Liver (tissue), 9 donors: ENCODE results near the gene OPTN. TPM values are rescaled to one million over a fixed set of nuclear protein-coding genes. Genes with fewer than 3 reads are reported as not detected.

Experiments used
- DNase-seq: peaks from one replicate; pipeline ENCODE4 v3.0.0-alpha.2; 2017; ENCODE audit warnings: low spot score
- H3K27ac ChIP-seq, 2 donors: one replicate each; pipeline ENCODE4 v1.7.0; 2013; ENCODE audit warnings: inconsistent platforms in 2 of 2, low read length in 2 of 2, control low read depth in 1 of 2, low read depth in 1 of 2, mild to moderate bottlenecking in 1 of 2
- H3K27me3 ChIP-seq, 4 donors: one replicate each; pipeline versions ENCODE4 v1.6.1 to v1.7.0; 2013; ENCODE audit warnings: low read length in 3 of 4, inconsistent platforms in 1 of 4, mild to moderate bottlenecking in 1 of 4, moderate library complexity in 1 of 4; ENCODE audit not compliant: control insufficient read depth in 4 of 4, insufficient read depth in 4 of 4
- H3K36me3 ChIP-seq, 4 donors: one replicate each; pipeline versions ENCODE4 v1.6.1 to v1.7.0; 2013; ENCODE audit warnings: low read length in 3 of 4, mild to moderate bottlenecking in 3 of 4, low read depth in 1 of 4, moderate library complexity in 1 of 4; ENCODE audit not compliant: control insufficient read depth in 4 of 4, insufficient read depth in 3 of 4
- H3K4me1 ChIP-seq, 4 donors: one replicate each; pipeline versions ENCODE4 v1.6.1 to v1.7.0; 2013; ENCODE audit warnings: low read length in 3 of 4, mild to moderate bottlenecking in 3 of 4, moderate library complexity in 1 of 4; ENCODE audit not compliant: control insufficient read depth in 4 of 4, insufficient read depth in 4 of 4
- H3K4me3 ChIP-seq, 3 donors: one replicate each; pipeline versions ENCODE4 v1.6.1 to v1.7.0; 2013; ENCODE audit warnings: low read length in 3 of 3, control low read depth in 1 of 3, low read depth in 1 of 3, mild to moderate bottlenecking in 1 of 3
- H3K9ac ChIP-seq, 2 donors: one replicate each; pipeline ENCODE4 v1.7.0; 2013; ENCODE audit warnings: low read length in 2 of 2, mild to moderate bottlenecking in 2 of 2, moderate library complexity in 2 of 2, control low read depth in 1 of 2, low read depth in 1 of 2
- H3K9me3 ChIP-seq, 4 donors: one replicate each; pipeline versions ENCODE4 v1.6.1 to v1.7.0; 2013; ENCODE audit warnings: low read length in 3 of 4; ENCODE audit not compliant: control insufficient read depth in 4 of 4
- FOXA1 ChIP-seq: IDR thresholded peaks from 2 replicates; pipeline ENCODE4 v1.6.1; 2016; ENCODE audit warnings: antibody characterized with exemption
- HNF4A ChIP-seq, 2 donors: conservative IDR thresholded peaks; 2 replicates each; pipeline ENCODE4 v1.6.1; 2016; ENCODE audit warnings: antibody characterized with exemption in 2 of 2, mild to moderate bottlenecking in 2 of 2
- HNF4G ChIP-seq: IDR thresholded peaks from 2 replicates; pipeline ENCODE4 v1.6.1; 2016; ENCODE audit warnings: antibody characterized with exemption
- NR2F2 ChIP-seq: IDR thresholded peaks from 2 replicates; pipeline ENCODE4 v1.6.1; 2016; ENCODE audit warnings: antibody characterized with exemption
- RAD21 ChIP-seq, 2 donors: IDR thresholded peaks; 2 replicates each; pipeline ENCODE4 v1.6.1; 2016; ENCODE audit warnings: antibody characterized with exemption in 2 of 2, mild to moderate bottlenecking in 2 of 2
- RXRA ChIP-seq, 2 donors: IDR thresholded peaks; 2 replicates each; pipeline ENCODE4 v1.6.1; 2017 to 2018; ENCODE audit warnings: antibody characterized with exemption in 2 of 2, mild to moderate bottlenecking in 1 of 2
- YY1 ChIP-seq: IDR thresholded peaks from 2 replicates; pipeline ENCODE4 v1.6.1; 2016; ENCODE audit warnings: antibody characterized with exemption, mild to moderate bottlenecking
- WGBS: extraction: QIAGEN DNeasy Blood & Tissue Kit; methylation state at CpG from one replicate; pipeline ENCODE4 v1.1.7; 2013; 5-methylcytosine and 5-hydroxymethylcytosine counted together
- polyA plus RNA-seq, 2 donors: library from polyadenylated mRNA; stranded (reverse) in 1 of 2; unstranded in 1 of 2; fragments of 200-250 nt in 1 of 2; fragments of >200 nt in 1 of 2; fragmentation: Nextera tagmentation in 1 of 2; extraction: Ambion mirVana in 1 of 2; gene quantifications; one replicate each; pipeline versions ENCODE4 v1.2.1 to v1.2.3, GENCODE V29; 2013 to 2015
- total RNA-seq, 2 donors: library from RNA; depleted of rRNA; stranded (reverse); fragments of >200 nt; gene quantifications; one replicate each; pipeline ENCODE4 v1.2.3, GENCODE V29; 2014
- TF ChIP-seq, protein P1 (sequence below): IDR thresholded peaks from 2 replicates; pipeline ENCODE4 v1.6.1; 2016; ENCODE audit warnings: antibody characterized with exemption
- TF ChIP-seq, protein P2 (sequence below): fragments of 150-350 bp; IDR thresholded peaks from 2 replicates; pipeline ENCODE4 v1.5.1; 2017; ENCODE audit warnings: improper control_type of control experiment, low read depth, low read length; ENCODE audit not compliant: missing input control
- TF ChIP-seq, protein P3 (sequence below): IDR thresholded peaks from 2 replicates; pipeline ENCODE4 v1.6.1; 2016; ENCODE audit warnings: antibody characterized with exemption, mild to moderate bottlenecking
- TF ChIP-seq, protein P4 (sequence below): IDR thresholded peaks from 2 replicates; pipeline ENCODE4 v1.6.1; 2016; ENCODE audit warnings: antibody characterized with exemption
- donor health status: healthy.
- donor health status: healthy.
- donor health status: healthy.
- donor health status: healthy.
- donor health status: healthy.

OPTN gene
- total and polyA plus RNA-seq, 4 donors, result 21.5 to 42.0 (median 34.2) TPM

DNA sequence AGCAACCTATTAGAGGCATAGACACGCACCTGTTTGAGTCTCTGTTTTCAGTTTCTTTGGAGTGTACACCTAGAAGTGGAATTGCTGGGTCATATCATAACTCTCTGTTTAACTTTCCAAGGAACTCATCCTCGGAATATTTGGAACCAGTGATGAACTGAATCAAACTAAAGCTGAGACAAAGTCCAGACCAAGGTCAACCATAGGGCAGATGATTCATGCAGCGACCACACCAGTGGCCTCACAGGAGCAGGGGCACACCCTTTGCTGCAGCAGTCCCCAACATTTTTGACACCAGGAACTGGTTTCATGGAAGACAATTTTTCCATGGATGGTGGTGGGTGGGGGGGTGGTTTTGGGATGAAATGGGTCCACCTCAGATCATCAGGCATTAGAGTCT is 4.9 kb upstream of the OPTN start (continued):
- TF ChIP-seq, protein P1, sequence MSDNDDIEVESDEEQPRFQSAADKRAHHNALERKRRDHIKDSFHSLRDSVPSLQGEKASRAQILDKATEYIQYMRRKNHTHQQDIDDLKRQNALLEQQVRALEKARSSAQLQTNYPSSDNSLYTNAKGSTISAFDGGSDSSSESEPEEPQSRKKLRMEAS, result no peak

DNA sequence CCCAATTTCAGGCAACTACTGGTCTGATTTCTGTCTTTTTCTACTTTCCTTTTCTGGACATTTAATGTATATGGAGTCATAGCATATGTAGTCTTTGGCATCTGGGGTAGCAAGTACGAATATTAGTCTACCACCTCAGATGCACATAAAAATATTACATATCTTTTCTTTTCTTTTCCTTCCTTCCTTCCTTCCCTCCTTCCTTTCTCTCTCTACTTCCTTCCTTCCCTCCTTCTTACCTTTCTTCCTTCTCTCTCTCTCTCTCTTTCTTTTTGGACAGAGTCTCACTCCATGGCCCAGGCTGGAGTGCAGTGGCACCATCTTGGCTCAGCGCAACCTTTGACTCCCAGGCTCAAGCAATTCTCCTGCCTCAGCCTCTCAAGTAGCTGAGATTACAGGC is 4.0 kb upstream of the OPTN start:
- Histone ChIP-seq H3K36me3 (no peaks in the 10 kb centered on the region), H3K9me3 (no peaks in the 10 kb centered on the region), H3K27ac (no peak overlapping the region), H3K4me3 (no peak overlapping the region), H3K4me1 (peaks cover 0 to 31% (median 21%) of the 10 kb centered on the region in 4 donors), H3K9ac (no peak overlapping the region), H3K27me3 (no peaks in the 10 kb centered on the region)
- TF ChIP-seq NR2F2, result no peak
- no peak for TF ChIP-seq YY1
- DNase-seq, result no peak
- WGBS, result 92% methylated on average over 2 of the region's 2 CpGs

DNA sequence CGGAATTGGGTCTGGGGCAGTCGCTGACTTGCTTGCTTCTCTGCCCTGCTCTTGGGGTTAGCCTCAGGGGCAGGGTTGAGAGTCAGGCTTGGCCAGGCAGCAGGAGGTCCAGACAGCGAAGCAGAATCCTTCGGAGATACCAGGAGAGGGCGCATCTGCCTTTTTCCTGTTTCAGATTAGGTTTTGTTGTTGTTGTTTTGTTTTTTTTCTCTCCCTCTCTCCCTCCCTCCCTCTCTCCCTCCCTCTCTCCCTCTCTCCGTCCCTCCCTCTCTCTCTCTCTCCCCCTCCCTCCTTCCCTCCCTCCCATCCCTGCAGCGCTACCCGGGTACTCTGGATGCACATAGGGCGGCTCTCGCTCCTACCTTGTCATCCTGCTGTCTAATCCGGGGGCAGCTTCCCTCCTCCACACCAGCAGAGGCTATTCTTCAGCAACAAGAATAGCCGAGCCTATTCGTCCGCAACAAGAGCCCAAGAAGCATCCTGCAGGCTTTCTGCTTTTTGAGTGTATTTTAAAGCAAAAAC is 758 bp upstream of the OPTN start:
- H3K27ac ChIP-seq, result peak overlapping the region; percentile 74 to 93
- peak; percentile 54 for DNase-seq
- WGBS, result 2% methylated on average over 14 of the region's 14 CpGs
- H3K4me1 ChIP-seq, result peaks cover 0 to 39% (median 23%) of the 10 kb centered on the region in 4 donors
- H3K9me3 ChIP-seq, result no peaks in the 10 kb centered on the region
- TF ChIP-seq, protein P2, sequence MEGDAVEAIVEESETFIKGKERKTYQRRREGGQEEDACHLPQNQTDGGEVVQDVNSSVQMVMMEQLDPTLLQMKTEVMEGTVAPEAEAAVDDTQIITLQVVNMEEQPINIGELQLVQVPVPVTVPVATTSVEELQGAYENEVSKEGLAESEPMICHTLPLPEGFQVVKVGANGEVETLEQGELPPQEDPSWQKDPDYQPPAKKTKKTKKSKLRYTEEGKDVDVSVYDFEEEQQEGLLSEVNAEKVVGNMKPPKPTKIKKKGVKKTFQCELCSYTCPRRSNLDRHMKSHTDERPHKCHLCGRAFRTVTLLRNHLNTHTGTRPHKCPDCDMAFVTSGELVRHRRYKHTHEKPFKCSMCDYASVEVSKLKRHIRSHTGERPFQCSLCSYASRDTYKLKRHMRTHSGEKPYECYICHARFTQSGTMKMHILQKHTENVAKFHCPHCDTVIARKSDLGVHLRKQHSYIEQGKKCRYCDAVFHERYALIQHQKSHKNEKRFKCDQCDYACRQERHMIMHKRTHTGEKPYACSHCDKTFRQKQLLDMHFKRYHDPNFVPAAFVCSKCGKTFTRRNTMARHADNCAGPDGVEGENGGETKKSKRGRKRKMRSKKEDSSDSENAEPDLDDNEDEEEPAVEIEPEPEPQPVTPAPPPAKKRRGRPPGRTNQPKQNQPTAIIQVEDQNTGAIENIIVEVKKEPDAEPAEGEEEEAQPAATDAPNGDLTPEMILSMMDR, result peak; percentile 48
- TF ChIP-seq, protein P3, sequence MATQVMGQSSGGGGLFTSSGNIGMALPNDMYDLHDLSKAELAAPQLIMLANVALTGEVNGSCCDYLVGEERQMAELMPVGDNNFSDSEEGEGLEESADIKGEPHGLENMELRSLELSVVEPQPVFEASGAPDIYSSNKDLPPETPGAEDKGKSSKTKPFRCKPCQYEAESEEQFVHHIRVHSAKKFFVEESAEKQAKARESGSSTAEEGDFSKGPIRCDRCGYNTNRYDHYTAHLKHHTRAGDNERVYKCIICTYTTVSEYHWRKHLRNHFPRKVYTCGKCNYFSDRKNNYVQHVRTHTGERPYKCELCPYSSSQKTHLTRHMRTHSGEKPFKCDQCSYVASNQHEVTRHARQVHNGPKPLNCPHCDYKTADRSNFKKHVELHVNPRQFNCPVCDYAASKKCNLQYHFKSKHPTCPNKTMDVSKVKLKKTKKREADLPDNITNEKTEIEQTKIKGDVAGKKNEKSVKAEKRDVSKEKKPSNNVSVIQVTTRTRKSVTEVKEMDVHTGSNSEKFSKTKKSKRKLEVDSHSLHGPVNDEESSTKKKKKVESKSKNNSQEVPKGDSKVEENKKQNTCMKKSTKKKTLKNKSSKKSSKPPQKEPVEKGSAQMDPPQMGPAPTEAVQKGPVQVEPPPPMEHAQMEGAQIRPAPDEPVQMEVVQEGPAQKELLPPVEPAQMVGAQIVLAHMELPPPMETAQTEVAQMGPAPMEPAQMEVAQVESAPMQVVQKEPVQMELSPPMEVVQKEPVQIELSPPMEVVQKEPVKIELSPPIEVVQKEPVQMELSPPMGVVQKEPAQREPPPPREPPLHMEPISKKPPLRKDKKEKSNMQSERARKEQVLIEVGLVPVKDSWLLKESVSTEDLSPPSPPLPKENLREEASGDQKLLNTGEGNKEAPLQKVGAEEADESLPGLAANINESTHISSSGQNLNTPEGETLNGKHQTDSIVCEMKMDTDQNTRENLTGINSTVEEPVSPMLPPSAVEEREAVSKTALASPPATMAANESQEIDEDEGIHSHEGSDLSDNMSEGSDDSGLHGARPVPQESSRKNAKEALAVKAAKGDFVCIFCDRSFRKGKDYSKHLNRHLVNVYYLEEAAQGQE, result no peak
- TF ChIP-seq HNF4G (no peak), RAD21 (IDR thresholded peaks at IDR 0.05) (peak in 1 of 2 donors; percentile 52), HNF4A (conservative IDR thresholded peaks at IDR 0.05) (no peak), NR2F2 (no peak), FOXA1 (no peak), RXRA (IDR thresholded peaks at IDR 0.05) (peak in 1 of 2 donors; percentile 8)
- TF ChIP-seq, protein P4, sequence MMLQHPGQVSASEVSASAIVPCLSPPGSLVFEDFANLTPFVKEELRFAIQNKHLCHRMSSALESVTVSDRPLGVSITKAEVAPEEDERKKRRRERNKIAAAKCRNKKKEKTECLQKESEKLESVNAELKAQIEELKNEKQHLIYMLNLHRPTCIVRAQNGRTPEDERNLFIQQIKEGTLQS, result no peak
- H3K36me3 ChIP-seq, result no peaks in the 10 kb centered on the region
- H3K9ac ChIP-seq, result peak overlapping the region in 1 of 2 donors; percentile 7
- no peaks in the 10 kb centered on the region for H3K27me3 ChIP-seq
- peak overlapping the region; percentile 49 to 97 (median 68) for H3K4me3 ChIP-seq
